Activated CD4-positive, alpha-beta T cell treated with anti-CD3 and anti-CD28 coated beads, Interleukin-2, amount 50 U/mL, for 4 hours (primary cell): ENCODE results near the gene USP53.
"Not testable (repeated sequence)": the region's sequence is repeated elsewhere in the genome, so short reads cannot be mapped to it uniquely, and the experiment has no call there.

Experiments used
- DNase-seq, 2 experiments: peaks; one replicate each; pipeline ENCODE4 v3.0.0-alpha.2; 2020

The USP53 gene

GRCh38 chr4:119328695-119329094 is 116.2 kb downstream of the USP53 start:
- DNase-seq = no peak

- no peak for DNase-seq
Observed at GRCh38 chr4:119329835-119330620, 117.5 kb downstream of the USP53 start.

GRCh38 chr4:119336332-119336979 is 123.9 kb downstream of the USP53 start:
- not testable (repeated sequence) for DNase-seq

GRCh38 chr4:119337010-119337409 is 124.5 kb downstream of the USP53 start:
- DNase-seq = no peak

GRCh38 chr4:119339895-119340294 is 127.4 kb downstream of the USP53 start:
- not testable (repeated sequence) for DNase-seq

GRCh38 chr4:119343293-119343692 is 130.8 kb downstream of the USP53 start:
- not testable (repeated sequence) for DNase-seq
